DOHH2 (cell line): ENCODE results near the gene SLC16A1.

Experiments
- H3F3A ChIP-seq: fragments of 200-600 bp; sonication (generic), shearing (Covaris generic); 2 replicates; pipeline ENCODE4 v1.6.0; 2016; ENCODE audit warnings: antibody characterized with exemption, mild to moderate bottlenecking; ENCODE audit not compliant: control insufficient read depth, insufficient read depth
- H3K27ac ChIP-seq: fragments of 200-600 bp; sonication (generic); 2 replicates; pipeline ENCODE4 v1.5.1; 2014; ENCODE audit warnings: low read depth, mild to moderate bottlenecking, low read length, moderate library complexity
- H3K27me3 ChIP-seq: fragments of 200-600 bp; sonication (generic); 2 replicates; pipeline ENCODE4 v1.6.1; 2014; ENCODE audit warnings: mild to moderate bottlenecking, low read length, mixed read lengths; ENCODE audit not compliant: control insufficient read depth
- H3K36me3 ChIP-seq: fragments of 200-600 bp; sonication (generic); 2 replicates; pipeline ENCODE4 v1.6.1; 2014; ENCODE audit warnings: mild to moderate bottlenecking, low read length, moderate library complexity, mixed read lengths; ENCODE audit not compliant: control insufficient read depth
- H3K4me1 ChIP-seq: fragments of 200-600 bp; sonication (generic); 2 replicates; pipeline ENCODE4 v1.6.1; 2014; ENCODE audit warnings: mild to moderate bottlenecking, low read length, mixed read lengths; ENCODE audit not compliant: control insufficient read depth
- H3K4me2 ChIP-seq: fragments of 200-600 bp; sonication (generic); 2 replicates; pipeline ENCODE4 v1.6.0; 2014; ENCODE audit warnings: mild to moderate bottlenecking, low read length, moderate library complexity
- H3K4me3 ChIP-seq: fragments of 200-600 bp; sonication (generic); 2 replicates; pipeline ENCODE4 v1.5.1; 2014; ENCODE audit warnings: mild to moderate bottlenecking, low read length, mixed read lengths
- H3K79me2 ChIP-seq: fragments of 200-600 bp; sonication (generic); 2 replicates; pipeline ENCODE4 v1.6.1; 2014; ENCODE audit warnings: mild to moderate bottlenecking, low read length, mixed read lengths; ENCODE audit not compliant: control insufficient read depth
- H3K9me2 ChIP-seq: fragments of 200-600 bp; sonication (generic); replicated peaks from 2 replicates; pipeline ENCODE4 v1.6.1; 2014; ENCODE audit warnings: mild to moderate bottlenecking, low read length, mixed read lengths; ENCODE audit not compliant: control insufficient read depth
- H3K9me3 ChIP-seq: fragments of 200-600 bp; sonication (generic); 2 replicates; pipeline ENCODE4 v1.6.1; 2014; ENCODE audit warnings: antibody characterized with exemption, low read length, mixed read lengths; ENCODE audit not compliant: control insufficient read depth, insufficient read depth
- H4K20me1 ChIP-seq: fragments of 200-600 bp; sonication (generic); 2 replicates; pipeline ENCODE4 v1.6.0; 2014; ENCODE audit warnings: low read depth, mild to moderate bottlenecking, antibody characterized with exemption, low read length, moderate library complexity; ENCODE audit not compliant: control insufficient read depth, insufficient read depth
- EZH2phosphoT487 ChIP-seq: fragments of 200-600 bp; sonication (generic); IDR thresholded peaks from 2 replicates; pipeline ENCODE4 v1.6.1; 2017; ENCODE audit warnings: borderline replicate concordance, mild to moderate bottlenecking, antibody characterized with exemption, low read length, moderate library complexity, mixed read lengths
- TF ChIP-seq, protein P1 (sequence below): fragments of 200-600 bp; sonication (generic); IDR thresholded peaks from one replicate; pipeline ENCODE4 v1.5.1; 2014; ENCODE audit warnings: antibody characterized with exemption, mild to moderate bottlenecking, low read depth, low read length; ENCODE audit not compliant: poor library complexity, severe bottlenecking

SLC16A1 gene

DNA sequence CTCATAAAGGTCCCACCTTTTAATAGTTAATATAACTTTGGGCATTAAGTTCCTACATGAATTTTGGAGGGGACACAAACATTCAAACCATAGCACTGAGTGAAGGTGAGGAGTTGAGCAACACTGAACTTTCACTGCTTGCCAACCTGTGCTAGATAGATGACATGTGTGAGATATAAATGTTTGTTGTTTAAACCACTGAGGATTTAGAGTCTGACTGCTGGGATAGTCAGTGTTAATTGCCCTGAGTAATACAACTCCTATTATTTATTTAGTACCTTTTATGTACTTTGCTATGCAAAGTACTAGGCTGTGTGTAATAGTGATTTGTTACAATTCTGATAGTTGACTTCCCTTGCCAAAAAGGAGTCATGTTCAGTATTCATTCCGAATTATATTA, 32.4 kb upstream of the SLC16A1 start:
- no peaks in the 10 kb centered on the region for H3K36me3 ChIP-seq
- TF ChIP-seq, protein P1, sequence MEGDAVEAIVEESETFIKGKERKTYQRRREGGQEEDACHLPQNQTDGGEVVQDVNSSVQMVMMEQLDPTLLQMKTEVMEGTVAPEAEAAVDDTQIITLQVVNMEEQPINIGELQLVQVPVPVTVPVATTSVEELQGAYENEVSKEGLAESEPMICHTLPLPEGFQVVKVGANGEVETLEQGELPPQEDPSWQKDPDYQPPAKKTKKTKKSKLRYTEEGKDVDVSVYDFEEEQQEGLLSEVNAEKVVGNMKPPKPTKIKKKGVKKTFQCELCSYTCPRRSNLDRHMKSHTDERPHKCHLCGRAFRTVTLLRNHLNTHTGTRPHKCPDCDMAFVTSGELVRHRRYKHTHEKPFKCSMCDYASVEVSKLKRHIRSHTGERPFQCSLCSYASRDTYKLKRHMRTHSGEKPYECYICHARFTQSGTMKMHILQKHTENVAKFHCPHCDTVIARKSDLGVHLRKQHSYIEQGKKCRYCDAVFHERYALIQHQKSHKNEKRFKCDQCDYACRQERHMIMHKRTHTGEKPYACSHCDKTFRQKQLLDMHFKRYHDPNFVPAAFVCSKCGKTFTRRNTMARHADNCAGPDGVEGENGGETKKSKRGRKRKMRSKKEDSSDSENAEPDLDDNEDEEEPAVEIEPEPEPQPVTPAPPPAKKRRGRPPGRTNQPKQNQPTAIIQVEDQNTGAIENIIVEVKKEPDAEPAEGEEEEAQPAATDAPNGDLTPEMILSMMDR = no peak
- no peak for TF ChIP-seq EZH2phosphoT487
- peaks cover 7% of the 10 kb centered on the region for H3K4me1 ChIP-seq

DNA sequence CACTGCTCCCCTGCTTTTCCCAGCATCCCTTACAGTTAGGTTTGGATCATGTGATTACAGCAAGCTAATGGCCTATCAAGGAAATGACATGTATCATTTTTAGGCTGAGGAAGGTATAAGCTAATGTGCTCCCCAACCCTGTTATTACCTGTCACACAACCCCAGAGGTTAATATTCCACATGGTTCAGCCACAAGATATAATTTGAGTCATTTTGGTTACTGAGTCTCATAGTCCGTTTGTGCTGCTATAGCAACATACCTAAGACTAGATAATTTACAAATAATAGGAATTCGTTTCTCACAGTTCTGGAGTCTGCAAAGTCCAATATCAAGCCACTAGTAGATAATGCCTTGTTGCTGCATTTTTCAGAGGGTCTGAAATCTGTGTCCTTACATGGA, 29.1 kb upstream of the SLC16A1 start:
- TF ChIP-seq, protein P1 = no peak
- TF ChIP-seq EZH2phosphoT487 = no peak
- Histone ChIP-seq H4K20me1 (no peaks in the 10 kb centered on the region), H3K9me2 (no peaks in the 10 kb centered on the region), H3K79me2 (no peaks in the 10 kb centered on the region), H3K27me3 (no peaks in the 10 kb centered on the region), H3K27ac (no peak overlapping the region), H3K36me3 (no peaks in the 10 kb centered on the region), H3K4me3 (no peak overlapping the region), H3F3A (no peaks in the 10 kb centered on the region), H3K9me3 (no peaks in the 10 kb centered on the region), H3K4me2 (no peak overlapping the region), H3K4me1 (peaks cover 15% of the 10 kb centered on the region)

More for the DNA sequence above, 32.4 kb upstream of the SLC16A1 start:
- no peak overlapping the region for H3K4me3 ChIP-seq
- H3K4me2 ChIP-seq = no peak overlapping the region
- no peaks in the 10 kb centered on the region for H3K9me3 ChIP-seq
- H3K9me2 ChIP-seq = no peaks in the 10 kb centered on the region
- no peaks in the 10 kb centered on the region for H3K27me3 ChIP-seq
- no peaks in the 10 kb centered on the region for H3K79me2 ChIP-seq
- H3F3A ChIP-seq = no peaks in the 10 kb centered on the region
- H3K27ac ChIP-seq = no peak overlapping the region
- H4K20me1 ChIP-seq = no peaks in the 10 kb centered on the region

DNA sequence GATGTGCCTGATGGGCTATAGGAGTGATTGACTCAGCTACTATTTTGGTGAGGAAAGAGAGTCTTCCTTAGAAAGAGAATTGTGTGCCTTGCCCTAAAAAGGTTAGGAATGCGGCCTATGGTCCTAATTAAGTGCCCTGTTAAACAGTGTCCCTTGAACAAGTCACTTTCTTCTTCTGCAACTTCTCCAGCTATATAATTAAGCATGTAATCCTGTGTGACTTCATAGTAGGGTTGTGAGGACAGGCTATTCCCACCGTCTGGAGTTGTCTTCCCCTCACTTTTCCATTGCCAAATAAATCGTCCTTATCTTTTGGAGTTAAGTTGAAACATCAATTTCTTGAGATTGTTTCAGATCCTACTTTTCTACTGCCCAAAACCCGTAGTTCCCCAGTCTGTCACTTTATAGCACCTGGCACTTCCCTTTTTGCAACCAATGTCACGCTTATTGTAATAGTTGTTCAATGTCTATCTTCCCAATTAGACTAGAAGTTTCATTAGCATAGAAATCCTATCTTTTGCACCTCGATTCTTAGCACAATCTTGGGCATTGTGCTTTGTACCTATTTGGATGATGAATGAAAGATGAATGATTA, 27.6 kb upstream of the SLC16A1 start:
- no peaks in the 10 kb centered on the region for H3K27me3 ChIP-seq
- H3K79me2 ChIP-seq = no peaks in the 10 kb centered on the region
- H4K20me1 ChIP-seq = no peaks in the 10 kb centered on the region
- H3K27ac ChIP-seq = no peak overlapping the region
- no peaks in the 10 kb centered on the region for H3K9me2 ChIP-seq
- no peak for TF ChIP-seq EZH2phosphoT487
- TF ChIP-seq, protein P1 = no peak
- H3K36me3 ChIP-seq = no peaks in the 10 kb centered on the region
- H3K4me3 ChIP-seq = no peak overlapping the region
- no peaks in the 10 kb centered on the region for H3K9me3 ChIP-seq
- H3F3A ChIP-seq = no peaks in the 10 kb centered on the region
- peaks cover 15% of the 10 kb centered on the region for H3K4me1 ChIP-seq
- peak overlapping the region; percentile 32 for H3K4me2 ChIP-seq
